CD4-positive, alpha-beta T cell treated with Interleukin-15 for 4 hours (primary cell): ENCODE data around the gene YWHAB.

Experiments used
- DNase-seq: peaks from one replicate; pipeline ENCODE4 v3.0.0-alpha.2; 2020; ENCODE audit warnings: low spot score

The YWHAB gene

DNA sequence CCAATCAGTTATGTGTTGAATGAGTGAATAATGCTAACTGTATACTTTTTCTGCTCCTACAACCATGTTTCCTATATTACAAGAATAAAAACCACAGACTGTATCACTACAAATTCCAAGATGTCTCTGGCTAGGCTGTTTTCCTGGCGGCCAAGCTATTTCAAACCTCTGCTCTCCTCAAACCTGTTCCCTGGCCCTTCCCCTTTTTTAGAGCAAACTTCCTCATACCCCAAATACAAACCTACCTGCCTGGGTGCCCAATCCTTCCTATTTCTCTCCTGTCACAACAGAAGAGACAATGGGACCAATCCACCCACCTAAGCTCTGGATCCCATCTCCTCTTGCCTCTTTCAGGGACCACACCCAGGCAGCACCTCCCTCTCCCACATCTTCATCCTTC, 67.2 kb downstream of the YWHAB start:
- DNase-seq: no peak

- DNase-seq: no peak
These were observed 68.7 kb downstream of the YWHAB start for GRCh38 chr20:44954211-44954610.

GRCh38 chr20:44955270-44955669, 69.8 kb downstream of the YWHAB start:
- no peak for DNase-seq

DNA sequence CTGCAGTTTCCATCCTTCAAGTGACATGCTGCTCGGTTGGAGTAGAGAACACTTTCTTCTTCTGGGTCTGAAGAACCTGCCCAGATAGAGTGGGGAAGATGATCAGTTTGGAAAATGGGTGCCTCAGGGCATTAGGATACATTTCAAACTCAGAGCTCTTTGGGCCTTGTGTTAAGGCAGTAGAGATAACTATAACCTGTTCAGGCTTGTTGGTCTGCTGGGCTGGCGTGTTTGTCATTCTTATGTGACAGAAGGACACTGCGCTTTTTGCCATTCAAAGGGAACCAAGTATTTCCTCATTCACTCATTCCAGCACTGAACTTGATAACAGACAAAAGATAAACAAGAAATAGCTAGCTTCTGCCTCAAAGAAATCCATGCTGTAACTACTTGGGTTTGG, 70.9 kb downstream of the YWHAB start:
- no peak for DNase-seq
